ENCODE results near the gene HERC3.

DNA sequence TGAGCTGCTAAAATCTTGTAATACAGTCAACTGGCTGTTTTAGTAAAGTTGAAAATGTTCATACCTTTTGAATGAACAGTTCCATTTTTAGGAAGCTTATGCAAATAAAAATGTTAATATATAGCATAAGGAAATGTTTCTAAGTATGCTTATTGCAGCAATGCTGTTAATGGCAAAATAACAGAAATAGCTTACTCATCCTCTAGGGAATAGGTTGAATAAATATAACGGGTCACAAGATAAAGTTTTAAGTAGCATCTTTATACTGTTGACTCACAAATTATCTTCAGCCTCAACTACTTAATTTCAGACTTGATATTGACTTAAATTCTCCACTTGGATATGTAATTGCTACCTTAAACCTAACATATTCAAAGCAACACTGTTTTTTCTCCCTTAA is 27.7 kb downstream of the HERC3 start:
- TF ChIP-seq, protein P1, sequence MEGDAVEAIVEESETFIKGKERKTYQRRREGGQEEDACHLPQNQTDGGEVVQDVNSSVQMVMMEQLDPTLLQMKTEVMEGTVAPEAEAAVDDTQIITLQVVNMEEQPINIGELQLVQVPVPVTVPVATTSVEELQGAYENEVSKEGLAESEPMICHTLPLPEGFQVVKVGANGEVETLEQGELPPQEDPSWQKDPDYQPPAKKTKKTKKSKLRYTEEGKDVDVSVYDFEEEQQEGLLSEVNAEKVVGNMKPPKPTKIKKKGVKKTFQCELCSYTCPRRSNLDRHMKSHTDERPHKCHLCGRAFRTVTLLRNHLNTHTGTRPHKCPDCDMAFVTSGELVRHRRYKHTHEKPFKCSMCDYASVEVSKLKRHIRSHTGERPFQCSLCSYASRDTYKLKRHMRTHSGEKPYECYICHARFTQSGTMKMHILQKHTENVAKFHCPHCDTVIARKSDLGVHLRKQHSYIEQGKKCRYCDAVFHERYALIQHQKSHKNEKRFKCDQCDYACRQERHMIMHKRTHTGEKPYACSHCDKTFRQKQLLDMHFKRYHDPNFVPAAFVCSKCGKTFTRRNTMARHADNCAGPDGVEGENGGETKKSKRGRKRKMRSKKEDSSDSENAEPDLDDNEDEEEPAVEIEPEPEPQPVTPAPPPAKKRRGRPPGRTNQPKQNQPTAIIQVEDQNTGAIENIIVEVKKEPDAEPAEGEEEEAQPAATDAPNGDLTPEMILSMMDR (IDR thresholded peaks at IDR 0.05): no peak
- no peak for TF ChIP-seq POLR2A (IDR thresholded peaks at IDR 0.05)

Data from thyroid gland (tissue), 4 donors.